Measurements from ENCODE around the gene RAPGEFL1. TPM values are rescaled to one million over a fixed set of nuclear protein-coding genes. Genes with fewer than 3 reads are reported as not detected.

The RAPGEFL1 gene
- total RNA-seq, 1 experiment from 2014 or later, result 23.6 TPM

- no CpG with 5 or more reads among the region's 8 CpGs for WGBS (ENCODE audit: extremely low coverage, insufficient read length, low lambda C conversion rate)
- Histone ChIP-seq H3K4ac (ENCODE audit: low read depth, low read length) (no peak overlapping the region), H3K23ac (ENCODE audit: insufficient read length, low read depth, low read length) (no peak overlapping the region), H2BK5ac (ENCODE audit: insufficient read length, low read length) (no peak overlapping the region), H3K23me2 (ENCODE audit: insufficient read length, low read depth, low read length, poor library complexity, severe bottlenecking) (no peaks in the 10 kb centered on the region), H2AK5ac (ENCODE audit: insufficient read length, low read length) (no peak overlapping the region), H2BK15ac (ENCODE audit: low read depth, low read length) (no peak overlapping the region), H3K4me1 (ENCODE audit: insufficient read depth, low read length) (peaks cover 5% of the 10 kb centered on the region; the same call in 1 of the 2 replicates), H4K5ac (ENCODE audit: insufficient read length, low read depth, low read length) (no peak overlapping the region), H3K4me2 (ENCODE audit: insufficient read depth, insufficient read length, low read length) (no peak overlapping the region), H3T11ph (ENCODE audit: low read length) (no peak overlapping the region), H3K18ac (ENCODE audit: insufficient read length, low read depth, low read length) (no peak overlapping the region), H4K91ac (ENCODE audit: insufficient read length, low read depth, low read length) (no peak overlapping the region), H3K27me3 (ENCODE audit: insufficient read depth, low read length) (no peaks in the 10 kb centered on the region; the same call in 1 of the 2 replicates), H2BK20ac (ENCODE audit: low read depth, low read length, poor library complexity, severe bottlenecking) (no peak overlapping the region), H4K20me1 (ENCODE audit: control insufficient read depth, insufficient read depth, insufficient read length) (peaks cover 2% of the 10 kb centered on the region), H3K27ac (ENCODE audit: insufficient read length, low read depth, low read length) (no peak overlapping the region), H3K56ac (ENCODE audit: insufficient read length, low read depth, low read length) (no peak overlapping the region), H3K79me1 (ENCODE audit: insufficient read depth, low read depth, low read length, poor library complexity, severe bottlenecking) (no peaks in the 10 kb centered on the region), H2BK120ac (ENCODE audit: low read depth, low read length, poor library complexity, severe bottlenecking) (no peak overlapping the region), H2BK12ac (ENCODE audit: insufficient read length, low read depth, low read length) (no peak overlapping the region), H3K14ac (ENCODE audit: insufficient read depth, low read length) (no peak overlapping the region), H2AFZ (ENCODE audit: low read length) (no peak overlapping the region), H3K9ac (ENCODE audit: extremely low read depth, insufficient read length, low read length) (no peak overlapping the region), H4K8ac (replicated peaks; ENCODE audit: insufficient read length, low read depth, low read length) (no peak overlapping the region), H3K9me3 (ENCODE audit: control insufficient read depth, low read depth, low read length) (no peaks in the 10 kb centered on the region), H3K79me2 (ENCODE audit: insufficient read depth, low read length) (no peaks in the 10 kb centered on the region)
- Mint-ChIP-seq H3K27me3 (ENCODE audit: low read depth) (no peaks in the 10 kb centered on the region; the same call in 1 of the 2 replicates), H3K27ac (no peak overlapping the region), H3K36me3 (ENCODE audit: insufficient read depth in 1 of 3, low read depth in 3 of 3) (peaks cover 2 to 13% (median 4%) of the 10 kb centered on the region in 3 experiments; a peak in 5 of 7 replicates), H3K4me3 (no peak overlapping the region), H3K9me3 (no peaks in the 10 kb centered on the region), H3K4me1 (peaks cover 19 to 26% of the 10 kb centered on the region in 2 experiments)
- TF ChIP-seq CTCF (conservative IDR thresholded peaks at IDR 0.05), result no peak
- DNase-seq, result no peak
Observed at GRCh38 chr17:40181205-40181604, 3.9 kb downstream of the RAPGEFL1 start.

All from H9 (cell line).